H1 (cell line): ENCODE measurements around the gene MOV10L1. TPM values are rescaled to one million over a fixed set of nuclear protein-coding genes. Genes with fewer than 3 reads are reported as not detected.

Source experiments
- HDAC2 ChIP-seq, 2 experiments: fragments of 300-600 bp in 1 of 2; sonication (generic) in 1 of 2; IDR thresholded peaks; 2 replicates each; pipeline ENCODE4 v1.6.1; 2011 to 2012; ENCODE audit warnings: low read depth in 2 of 2, low read length in 2 of 2, mild to moderate bottlenecking in 2 of 2, moderate library complexity in 2 of 2, borderline replicate concordance in 1 of 2, inconsistent platforms in 1 of 2
- PHF8 ChIP-seq: fragments of 200-600 bp; sonication (generic); conservative IDR thresholded peaks from 2 replicates; pipeline ENCODE4 v1.7.1; 2012; ENCODE audit warnings: low read depth, mild to moderate bottlenecking, inconsistent platforms, low read length, moderate library complexity
- RBBP5 ChIP-seq: IDR thresholded peaks from 2 replicates; pipeline ENCODE4 v1.7.1; 2012; ENCODE audit warnings: low read depth, mild to moderate bottlenecking, inconsistent platforms, low read length, moderate library complexity, borderline replicate concordance
- SAP30 ChIP-seq: fragments of 300-600 bp; sonication (generic); IDR thresholded peaks from 2 replicates; pipeline ENCODE4 v1.7.1; 2012; ENCODE audit warnings: low read length, moderate library complexity, mild to moderate bottlenecking, inconsistent platforms; ENCODE audit not compliant: insufficient read depth, insufficient replicate concordance
- SP2 ChIP-seq: IDR thresholded peaks from 2 replicates; pipeline ENCODE4 v1.6.1; 2012; ENCODE audit warnings: mild to moderate bottlenecking, low read length, inconsistent platforms
- YY1 ChIP-seq: IDR thresholded peaks from 2 replicates; pipeline ENCODE4 v1.6.1; 2011; ENCODE audit warnings: low read depth, mild to moderate bottlenecking, low read length
- polyA plus RNA-seq, 7 experiments: library from polyadenylated mRNA; depleted of rRNA in 3 of 7; stranded (reverse) in 5 of 7; unstranded in 2 of 7; fragments of >200 nt in 5 of 7; fragments of 200-250 nt in 2 of 7; gene quantifications; 1 replicate in 5 of 7; 2 replicates in 1 of 7; 4 replicates in 1 of 7; pipeline versions ENCODE4 v1.2.1 to v1.2.3, GENCODE V29; 2011 to 2013; ENCODE audit warnings: missing spikeins in 2 of 7, mixed read lengths in 2 of 7
- total RNA-seq: library from RNA; stranded (reverse); fragmentation: NEBNext Ultra II Directional; extraction: Animal tissue kit (Norgen Biotek cat#: 25700); gene quantifications from 2 replicates; pipeline ENCODE4 v1.2.1, GENCODE V29; 2021
- TF ChIP-seq, protein P1 (sequence below): fragments of 300-600 bp; sonication (generic); IDR thresholded peaks from 2 replicates; pipeline ENCODE4 v1.7.1; 2012; ENCODE audit warnings: low read length, moderate library complexity, mild to moderate bottlenecking, inconsistent platforms; ENCODE audit not compliant: insufficient replicate concordance

MOV10L1 gene
- total and polyA plus RNA-seq, 2 of the 8 experiments (the other 6 are each of a cell fraction or from before 2014, with no cell fraction given): 0.32 TPM; not detected in 1

DNA sequence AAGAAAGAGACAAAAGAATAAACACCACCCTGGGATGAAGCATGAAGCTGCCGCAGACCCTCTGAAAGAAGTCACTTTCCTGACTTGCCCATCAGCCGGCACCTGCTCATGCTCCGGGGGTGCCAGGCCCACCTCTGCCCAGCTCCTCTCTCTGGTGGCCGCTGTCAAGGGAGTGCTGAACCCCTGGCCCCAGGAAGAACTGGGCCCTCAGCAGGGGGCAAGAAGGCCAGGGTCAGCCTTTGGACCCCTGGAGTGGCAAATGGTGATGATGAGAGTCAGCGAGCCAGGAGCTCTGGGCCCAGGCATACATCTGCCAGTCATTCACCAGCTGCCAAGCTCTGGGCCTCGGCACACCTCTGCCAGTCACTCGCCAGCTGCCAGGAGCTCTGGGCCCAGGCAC is 49.1 kb upstream of the MOV10L1 start (continued):
- TF ChIP-seq, protein P1, sequence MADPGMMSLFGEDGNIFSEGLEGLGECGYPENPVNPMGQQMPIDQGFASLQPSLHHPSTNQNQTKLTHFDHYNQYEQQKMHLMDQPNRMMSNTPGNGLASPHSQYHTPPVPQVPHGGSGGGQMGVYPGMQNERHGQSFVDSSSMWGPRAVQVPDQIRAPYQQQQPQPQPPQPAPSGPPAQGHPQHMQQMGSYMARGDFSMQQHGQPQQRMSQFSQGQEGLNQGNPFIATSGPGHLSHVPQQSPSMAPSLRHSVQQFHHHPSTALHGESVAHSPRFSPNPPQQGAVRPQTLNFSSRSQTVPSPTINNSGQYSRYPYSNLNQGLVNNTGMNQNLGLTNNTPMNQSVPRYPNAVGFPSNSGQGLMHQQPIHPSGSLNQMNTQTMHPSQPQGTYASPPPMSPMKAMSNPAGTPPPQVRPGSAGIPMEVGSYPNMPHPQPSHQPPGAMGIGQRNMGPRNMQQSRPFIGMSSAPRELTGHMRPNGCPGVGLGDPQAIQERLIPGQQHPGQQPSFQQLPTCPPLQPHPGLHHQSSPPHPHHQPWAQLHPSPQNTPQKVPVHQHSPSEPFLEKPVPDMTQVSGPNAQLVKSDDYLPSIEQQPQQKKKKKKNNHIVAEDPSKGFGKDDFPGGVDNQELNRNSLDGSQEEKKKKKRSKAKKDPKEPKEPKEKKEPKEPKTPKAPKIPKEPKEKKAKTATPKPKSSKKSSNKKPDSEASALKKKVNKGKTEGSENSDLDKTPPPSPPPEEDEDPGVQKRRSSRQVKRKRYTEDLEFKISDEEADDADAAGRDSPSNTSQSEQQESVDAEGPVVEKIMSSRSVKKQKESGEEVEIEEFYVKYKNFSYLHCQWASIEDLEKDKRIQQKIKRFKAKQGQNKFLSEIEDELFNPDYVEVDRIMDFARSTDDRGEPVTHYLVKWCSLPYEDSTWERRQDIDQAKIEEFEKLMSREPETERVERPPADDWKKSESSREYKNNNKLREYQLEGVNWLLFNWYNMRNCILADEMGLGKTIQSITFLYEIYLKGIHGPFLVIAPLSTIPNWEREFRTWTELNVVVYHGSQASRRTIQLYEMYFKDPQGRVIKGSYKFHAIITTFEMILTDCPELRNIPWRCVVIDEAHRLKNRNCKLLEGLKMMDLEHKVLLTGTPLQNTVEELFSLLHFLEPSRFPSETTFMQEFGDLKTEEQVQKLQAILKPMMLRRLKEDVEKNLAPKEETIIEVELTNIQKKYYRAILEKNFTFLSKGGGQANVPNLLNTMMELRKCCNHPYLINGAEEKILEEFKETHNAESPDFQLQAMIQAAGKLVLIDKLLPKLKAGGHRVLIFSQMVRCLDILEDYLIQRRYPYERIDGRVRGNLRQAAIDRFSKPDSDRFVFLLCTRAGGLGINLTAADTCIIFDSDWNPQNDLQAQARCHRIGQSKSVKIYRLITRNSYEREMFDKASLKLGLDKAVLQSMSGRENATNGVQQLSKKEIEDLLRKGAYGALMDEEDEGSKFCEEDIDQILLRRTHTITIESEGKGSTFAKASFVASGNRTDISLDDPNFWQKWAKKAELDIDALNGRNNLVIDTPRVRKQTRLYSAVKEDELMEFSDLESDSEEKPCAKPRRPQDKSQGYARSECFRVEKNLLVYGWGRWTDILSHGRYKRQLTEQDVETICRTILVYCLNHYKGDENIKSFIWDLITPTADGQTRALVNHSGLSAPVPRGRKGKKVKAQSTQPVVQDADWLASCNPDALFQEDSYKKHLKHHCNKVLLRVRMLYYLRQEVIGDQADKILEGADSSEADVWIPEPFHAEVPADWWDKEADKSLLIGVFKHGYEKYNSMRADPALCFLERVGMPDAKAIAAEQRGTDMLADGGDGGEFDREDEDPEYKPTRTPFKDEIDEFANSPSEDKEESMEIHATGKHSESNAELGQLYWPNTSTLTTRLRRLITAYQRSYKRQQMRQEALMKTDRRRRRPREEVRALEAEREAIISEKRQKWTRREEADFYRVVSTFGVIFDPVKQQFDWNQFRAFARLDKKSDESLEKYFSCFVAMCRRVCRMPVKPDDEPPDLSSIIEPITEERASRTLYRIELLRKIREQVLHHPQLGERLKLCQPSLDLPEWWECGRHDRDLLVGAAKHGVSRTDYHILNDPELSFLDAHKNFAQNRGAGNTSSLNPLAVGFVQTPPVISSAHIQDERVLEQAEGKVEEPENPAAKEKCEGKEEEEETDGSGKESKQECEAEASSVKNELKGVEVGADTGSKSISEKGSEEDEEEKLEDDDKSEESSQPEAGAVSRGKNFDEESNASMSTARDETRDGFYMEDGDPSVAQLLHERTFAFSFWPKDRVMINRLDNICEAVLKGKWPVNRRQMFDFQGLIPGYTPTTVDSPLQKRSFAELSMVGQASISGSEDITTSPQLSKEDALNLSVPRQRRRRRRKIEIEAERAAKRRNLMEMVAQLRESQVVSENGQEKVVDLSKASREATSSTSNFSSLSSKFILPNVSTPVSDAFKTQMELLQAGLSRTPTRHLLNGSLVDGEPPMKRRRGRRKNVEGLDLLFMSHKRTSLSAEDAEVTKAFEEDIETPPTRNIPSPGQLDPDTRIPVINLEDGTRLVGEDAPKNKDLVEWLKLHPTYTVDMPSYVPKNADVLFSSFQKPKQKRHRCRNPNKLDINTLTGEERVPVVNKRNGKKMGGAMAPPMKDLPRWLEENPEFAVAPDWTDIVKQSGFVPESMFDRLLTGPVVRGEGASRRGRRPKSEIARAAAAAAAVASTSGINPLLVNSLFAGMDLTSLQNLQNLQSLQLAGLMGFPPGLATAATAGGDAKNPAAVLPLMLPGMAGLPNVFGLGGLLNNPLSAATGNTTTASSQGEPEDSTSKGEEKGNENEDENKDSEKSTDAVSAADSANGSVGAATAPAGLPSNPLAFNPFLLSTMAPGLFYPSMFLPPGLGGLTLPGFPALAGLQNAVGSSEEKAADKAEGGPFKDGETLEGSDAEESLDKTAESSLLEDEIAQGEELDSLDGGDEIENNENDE: no peak
- TF ChIP-seq PHF8: no peak
- TF ChIP-seq SP2: no peak
- TF ChIP-seq SAP30: no peak
- TF ChIP-seq HDAC2 (IDR thresholded peaks at IDR 0.05; ENCODE audit: borderline replicate concordance in 1 of 2, low read depth in 2 of 2, low read length in 2 of 2): no peak
- no peak for TF ChIP-seq YY1
- TF ChIP-seq RBBP5: no peak
